ENCODE results near the gene CHCHD3.

Gene CHCHD3

GRCh38 chr7:133112335-133112734 lies 30.4 kb upstream of the CHCHD3 start:
- H3K4me1 ChIP-seq (ENCODE audit: insufficient read depth, low read length), result peaks cover 9% of the 10 kb centered on the region; the same call in 1 of the 2 replicates
- no peaks in the 10 kb centered on the region for H3K27me3 ChIP-seq (ENCODE audit: insufficient read depth, low read length)
- no peak overlapping the region for H3K27ac ChIP-seq (ENCODE audit: low read depth, low read length)
- no peaks in the 10 kb centered on the region for H3K36me3 ChIP-seq (ENCODE audit: insufficient read depth, low read length)
- no peak overlapping the region for H3K4me3 ChIP-seq (ENCODE audit: low read length)
- H3K9me3 ChIP-seq (ENCODE audit: insufficient read depth, low read depth, low read length), result peaks cover 17% of the 10 kb centered on the region
- WGBS, result 94% methylated on average over 3 of the region's 3 CpGs
- H3K9ac ChIP-seq (ENCODE audit: low read depth, low read length), result no peak overlapping the region

- Histone ChIP-seq H3K9me3 (ENCODE audit: insufficient read depth, low read depth, low read length) (peaks cover 17% of the 10 kb centered on the region), H3K36me3 (ENCODE audit: insufficient read depth, low read length) (no peaks in the 10 kb centered on the region), H3K27me3 (ENCODE audit: insufficient read depth, low read length) (no peaks in the 10 kb centered on the region), H3K27ac (ENCODE audit: low read depth, low read length) (no peak overlapping the region), H3K9ac (ENCODE audit: low read depth, low read length) (no peak overlapping the region), H3K4me3 (ENCODE audit: low read length) (no peak overlapping the region), H3K4me1 (ENCODE audit: insufficient read depth, low read length) (peaks cover 9% of the 10 kb centered on the region; the same call in 1 of the 2 replicates)
- WGBS, result 100% methylated on average over 3 of the region's 4 CpGs
These were observed 28.4 kb upstream of the CHCHD3 start for GRCh38 chr7:133110312-133110711.

- H3K36me3 ChIP-seq (ENCODE audit: insufficient read depth, low read length), result no peaks in the 10 kb centered on the region
- no peaks in the 10 kb centered on the region for H3K27me3 ChIP-seq (ENCODE audit: insufficient read depth, low read length)
- H3K27ac ChIP-seq (ENCODE audit: low read depth, low read length), result no peak overlapping the region
- H3K9ac ChIP-seq (ENCODE audit: low read depth, low read length), result no peak overlapping the region
- peaks cover 17% of the 10 kb centered on the region for H3K9me3 ChIP-seq (ENCODE audit: insufficient read depth, low read depth, low read length)
- peaks cover 9% of the 10 kb centered on the region; the same call in 1 of the 2 replicates for H3K4me1 ChIP-seq (ENCODE audit: insufficient read depth, low read length)
- no peak overlapping the region for H3K4me3 ChIP-seq (ENCODE audit: low read length)
These were observed 27.9 kb upstream of the CHCHD3 start for GRCh38 chr7:133109816-133110215.

GRCh38 chr7:133108023-133108422 lies 26.1 kb upstream of the CHCHD3 start:
- no peaks in the 10 kb centered on the region for H3K36me3 ChIP-seq (ENCODE audit: insufficient read depth, low read length)
- H3K4me1 ChIP-seq (ENCODE audit: insufficient read depth, low read length), result no peaks in the 10 kb centered on the region
- WGBS, result 57% methylated on average over 1 of the region's 1 CpG

GRCh38 chr7:133102276-133103060 lies 20.6 kb upstream of the CHCHD3 start:
- Histone ChIP-seq H3K27me3 (ENCODE audit: insufficient read depth, low read length) (no peaks in the 10 kb centered on the region), H3K9ac (ENCODE audit: low read depth, low read length) (no peak overlapping the region), H3K27ac (ENCODE audit: low read depth, low read length) (no peak overlapping the region), H3K4me1 (ENCODE audit: insufficient read depth, low read length) (no peaks in the 10 kb centered on the region), H3K36me3 (ENCODE audit: insufficient read depth, low read length) (no peaks in the 10 kb centered on the region), H3K9me3 (ENCODE audit: insufficient read depth, low read depth, low read length) (no peaks in the 10 kb centered on the region), H3K4me3 (ENCODE audit: low read length) (no peak overlapping the region)
- 96% methylated on average over 6 of the region's 6 CpGs for WGBS

More at GRCh38 chr7:133108023-133108422, 26.1 kb upstream of the CHCHD3 start:
- no peak overlapping the region for H3K27ac ChIP-seq (ENCODE audit: low read depth, low read length)
- no peaks in the 10 kb centered on the region for H3K27me3 ChIP-seq (ENCODE audit: insufficient read depth, low read length)
- H3K9me3 ChIP-seq (ENCODE audit: insufficient read depth, low read depth, low read length), result peaks cover 17% of the 10 kb centered on the region
- no peak overlapping the region for H3K4me3 ChIP-seq (ENCODE audit: low read length)
- H3K9ac ChIP-seq (ENCODE audit: low read depth, low read length), result no peak overlapping the region

- Histone ChIP-seq H3K36me3 (ENCODE audit: insufficient read depth, low read length) (no peaks in the 10 kb centered on the region), H3K9ac (ENCODE audit: low read depth, low read length) (no peak overlapping the region), H3K4me1 (ENCODE audit: insufficient read depth, low read length) (no peaks in the 10 kb centered on the region), H3K27ac (ENCODE audit: low read depth, low read length) (no peak overlapping the region), H3K4me3 (ENCODE audit: low read length) (no peak overlapping the region), H3K9me3 (ENCODE audit: insufficient read depth, low read depth, low read length) (no peaks in the 10 kb centered on the region), H3K27me3 (ENCODE audit: insufficient read depth, low read length) (no peaks in the 10 kb centered on the region)
- WGBS, result 89% methylated on average over 2 of the region's 3 CpGs
These were observed 17.9 kb upstream of the CHCHD3 start for GRCh38 chr7:133099633-133100286.

GRCh38 chr7:133095119-133095671 lies 13.3 kb upstream of the CHCHD3 start:
- Histone ChIP-seq H3K36me3 (ENCODE audit: insufficient read depth, low read length) (no peaks in the 10 kb centered on the region), H3K4me1 (ENCODE audit: insufficient read depth, low read length) (no peaks in the 10 kb centered on the region), H3K4me3 (ENCODE audit: low read length) (no peak overlapping the region), H3K9ac (ENCODE audit: low read depth, low read length) (no peak overlapping the region), H3K27me3 (ENCODE audit: insufficient read depth, low read length) (no peaks in the 10 kb centered on the region), H3K27ac (ENCODE audit: low read depth, low read length) (no peak overlapping the region), H3K9me3 (ENCODE audit: insufficient read depth, low read depth, low read length) (no peaks in the 10 kb centered on the region)
- 76% methylated on average over 7 of the region's 7 CpGs for WGBS

GRCh38 chr7:133091943-133092464 lies 10.1 kb upstream of the CHCHD3 start:
- no peaks in the 10 kb centered on the region for H3K4me1 ChIP-seq (ENCODE audit: insufficient read depth, low read length)
- 92% methylated on average over 3 of the region's 3 CpGs for WGBS
- no peak overlapping the region for H3K4me3 ChIP-seq (ENCODE audit: low read length)
- no peaks in the 10 kb centered on the region for H3K9me3 ChIP-seq (ENCODE audit: insufficient read depth, low read depth, low read length)
- H3K36me3 ChIP-seq (ENCODE audit: insufficient read depth, low read length), result no peaks in the 10 kb centered on the region
- H3K27me3 ChIP-seq (ENCODE audit: insufficient read depth, low read length), result no peaks in the 10 kb centered on the region
- H3K27ac ChIP-seq (ENCODE audit: low read depth, low read length), result no peak overlapping the region
- H3K9ac ChIP-seq (ENCODE audit: low read depth, low read length), result no peak overlapping the region

- Histone ChIP-seq H3K27ac (ENCODE audit: low read depth, low read length) (no peak overlapping the region), H3K4me3 (ENCODE audit: low read length) (no peak overlapping the region), H3K9me3 (ENCODE audit: insufficient read depth, low read depth, low read length) (no peaks in the 10 kb centered on the region), H3K36me3 (ENCODE audit: insufficient read depth, low read length) (no peaks in the 10 kb centered on the region), H3K4me1 (ENCODE audit: insufficient read depth, low read length) (peaks cover 28% of the 10 kb centered on the region), H3K9ac (ENCODE audit: low read depth, low read length) (no peak overlapping the region), H3K27me3 (ENCODE audit: insufficient read depth, low read length) (no peaks in the 10 kb centered on the region)
- 96% methylated on average over 3 of the region's 3 CpGs for WGBS
These were observed 488 bp upstream of the CHCHD3 start for GRCh38 chr7:133082390-133082766.

- Histone ChIP-seq H3K4me3 (ENCODE audit: low read length) (peak overlapping the region; percentile 74), H3K4me1 (ENCODE audit: insufficient read depth, low read length) (peaks cover 37% of the 10 kb centered on the region), H3K9ac (ENCODE audit: low read depth, low read length) (peak overlapping the region; percentile 83), H3K9me3 (ENCODE audit: insufficient read depth, low read depth, low read length) (no peaks in the 10 kb centered on the region), H3K27me3 (ENCODE audit: insufficient read depth, low read length) (no peaks in the 10 kb centered on the region), H3K27ac (ENCODE audit: low read depth, low read length) (peak overlapping the region; percentile 37), H3K36me3 (ENCODE audit: insufficient read depth, low read length) (no peaks in the 10 kb centered on the region)
- 2% methylated on average over 8 of the region's 8 CpGs for WGBS
These were observed 731 bp downstream of the CHCHD3 start for GRCh38 chr7:133081119-133081598.

GRCh38 chr7:133079296-133079695 lies 2.6 kb downstream of the CHCHD3 start:
- H3K4me1 ChIP-seq (ENCODE audit: insufficient read depth, low read length), result peaks cover 37% of the 10 kb centered on the region
- H3K36me3 ChIP-seq (ENCODE audit: insufficient read depth, low read length), result 0 out of 2 replicates have a peak, but pooled peaks cover 3% of the 10 kb centered on the region
- 64% methylated on average over 4 of the region's 5 CpGs for WGBS
- peak overlapping the region; percentile 66; the same call in 1 of the 2 replicates for H3K27ac ChIP-seq (ENCODE audit: low read depth, low read length)
- peak overlapping the region; percentile 74 for H3K4me3 ChIP-seq (ENCODE audit: low read length)
- peak overlapping the region; percentile 8 for H3K9ac ChIP-seq (ENCODE audit: low read depth, low read length)
- H3K27me3 ChIP-seq (ENCODE audit: insufficient read depth, low read length), result no peaks in the 10 kb centered on the region
- H3K9me3 ChIP-seq (ENCODE audit: insufficient read depth, low read depth, low read length), result no peaks in the 10 kb centered on the region
